NCI-H1694 (cell line): ENCODE data around the gene NPR2.
A peak's percentile ranks its signal among the peaks of the same experiment; 100 is the strongest.

Experiments used
- DNase-seq: peaks from one replicate; lab custom pipeline; 2025; lab: John Stamatoyannopoulos, UW

NPR2 gene

GRCh38 chr9:35763803-35764202, 27.6 kb upstream of the NPR2 start:
- DNase-seq = no peak

GRCh38 chr9:35766997-35767396, 24.4 kb upstream of the NPR2 start:
- DNase-seq = no peak

GRCh38 chr9:35767458-35767857, 23.9 kb upstream of the NPR2 start:
- DNase-seq = no peak

GRCh38 chr9:35769763-35770162, 21.6 kb upstream of the NPR2 start:
- no peak for DNase-seq

- DNase-seq = no peak
Measured at GRCh38 chr9:35771075-35771433, 20.3 kb upstream of the NPR2 start.

- DNase-seq = no peak
Measured at GRCh38 chr9:35771534-35771933, 19.9 kb upstream of the NPR2 start.

GRCh38 chr9:35771943-35772342, 19.4 kb upstream of the NPR2 start:
- DNase-seq = no peak

GRCh38 chr9:35774907-35775635, 16.3 kb upstream of the NPR2 start:
- DNase-seq = no peak

- no peak for DNase-seq
Measured at GRCh38 chr9:35776018-35776417, 15.4 kb upstream of the NPR2 start.

GRCh38 chr9:35778496-35778895, 12.9 kb upstream of the NPR2 start:
- DNase-seq = no peak

GRCh38 chr9:35781066-35781465, 10.3 kb upstream of the NPR2 start:
- no peak for DNase-seq

- DNase-seq = no peak
Measured at GRCh38 chr9:35783418-35783817, 8.0 kb upstream of the NPR2 start.

GRCh38 chr9:35789541-35789940, 1.9 kb upstream of the NPR2 start:
- DNase-seq = no peak

- DNase-seq = no peak
Measured at GRCh38 chr9:35790025-35790384, 1.4 kb upstream of the NPR2 start.

- DNase-seq = peak; percentile 90
Measured at GRCh38 chr9:35790385-35791296, 750 bp upstream of the NPR2 start.

GRCh38 chr9:35792024-35792813, 828 bp downstream of the NPR2 start:
- no peak for DNase-seq

- no peak for DNase-seq
Measured at GRCh38 chr9:35792826-35793225, 1.4 kb downstream of the NPR2 start.

GRCh38 chr9:35793461-35793860, 2.1 kb downstream of the NPR2 start:
- no peak for DNase-seq

GRCh38 chr9:35795695-35796094, 4.3 kb downstream of the NPR2 start:
- no peak for DNase-seq

GRCh38 chr9:35797311-35798109, 6.1 kb downstream of the NPR2 start:
- DNase-seq = no peak

- no peak for DNase-seq
Measured at GRCh38 chr9:35798658-35799374, 7.4 kb downstream of the NPR2 start.
